ENCODE data around the gene INAFM1.

- TF ChIP-seq CTCF (IDR thresholded peaks at IDR 0.05) (no peak), EZH2 (IDR thresholded peaks at IDR 0.05; ENCODE audit: borderline replicate concordance, insufficient read depth, low read depth, low read length, poor library complexity, severe bottlenecking) (no peak)
Observed at GRCh38 chr19:47227352-47228167, 47.1 kb upstream of the INAFM1 start.

Measured in B cell (primary cell).